Mesenchymal stem cell (in vitro differentiated cells and primary cell): ENCODE data around the gene KIF1B.

Experiments used
- DNase-seq: peaks from one replicate; pipeline ENCODE4 v3.0.0-alpha.2; 2013
- H2AFZ ChIP-seq: one replicate; pipeline ENCODE4 v1.6.1; 2013; ENCODE audit warnings: low read depth, mild to moderate bottlenecking, control low read depth, inconsistent platforms, low read length, moderate library complexity
- H2AK5ac ChIP-seq: 2 replicates; pipeline ENCODE4 v1.6.1; 2013; ENCODE audit warnings: low read length, moderate library complexity, mild to moderate bottlenecking, inconsistent platforms; ENCODE audit not compliant: severe bottlenecking
- H2BK120ac ChIP-seq: one replicate; pipeline ENCODE4 v1.6.1; 2013; ENCODE audit warnings: low read depth, mild to moderate bottlenecking, inconsistent platforms, low read length, moderate library complexity
- H2BK12ac ChIP-seq, 2 experiments: one replicate each; pipeline ENCODE4 v1.6.1; 2013; ENCODE audit warnings: inconsistent platforms in 2 of 2, low read length in 2 of 2, mild to moderate bottlenecking in 2 of 2, moderate library complexity in 2 of 2, control low read depth in 1 of 2
- H2BK15ac ChIP-seq: one replicate; pipeline ENCODE4 v1.6.1; 2013; ENCODE audit warnings: mild to moderate bottlenecking, low read depth, inconsistent platforms; ENCODE audit not compliant: poor library complexity, severe bottlenecking
- H2BK5ac ChIP-seq: 2 replicates; pipeline ENCODE4 v1.6.1; 2013; ENCODE audit warnings: low read depth, mild to moderate bottlenecking, low read length, control low read depth, inconsistent platforms; ENCODE audit not compliant: poor library complexity, severe bottlenecking
- H3K14ac ChIP-seq, 2 experiments: one replicate each; pipeline ENCODE4 v1.6.1; 2013; ENCODE audit warnings: inconsistent platforms in 2 of 2, low read length in 2 of 2, control low read depth in 1 of 2, mild to moderate bottlenecking in 1 of 2, moderate library complexity in 1 of 2
- H3K18ac ChIP-seq, 2 experiments: one replicate each; pipeline ENCODE4 v1.6.1; 2013; ENCODE audit warnings: inconsistent platforms in 2 of 2, low read length in 2 of 2, control low read depth in 1 of 2, low read depth in 1 of 2, mild to moderate bottlenecking in 1 of 2
- H3K23ac ChIP-seq, 2 experiments: one replicate each; pipeline ENCODE4 v1.6.1; 2013; ENCODE audit warnings: inconsistent platforms in 2 of 2, low read length in 2 of 2, mild to moderate bottlenecking in 2 of 2, moderate library complexity in 2 of 2, control low read depth in 1 of 2
- H3K27ac ChIP-seq: 2 replicates; pipeline ENCODE4 v1.5.1; 2013; ENCODE audit warnings: mild to moderate bottlenecking, moderate library complexity, low read length, control low read depth, inconsistent platforms; ENCODE audit not compliant: poor library complexity, severe bottlenecking
- H3K27me3 ChIP-seq, 2 experiments: 2 replicates each; pipeline versions ENCODE4 v1.6.1 to v1.7.0; 2013; ENCODE audit warnings: low read length in 2 of 2, mild to moderate bottlenecking in 2 of 2, moderate library complexity in 2 of 2, control low read depth in 1 of 2, inconsistent platforms in 1 of 2; ENCODE audit not compliant: control insufficient read depth in 1 of 2, insufficient read depth in 1 of 2
- H3K36me3 ChIP-seq, 2 experiments: 2 replicates each; pipeline versions ENCODE4 v1.6.1 to v1.7.0; 2013; ENCODE audit warnings: low read length in 2 of 2, control low read depth in 1 of 2, inconsistent platforms in 1 of 2, low read depth in 1 of 2, mild to moderate bottlenecking in 1 of 2; ENCODE audit not compliant: insufficient read depth in 2 of 2, control insufficient read depth in 1 of 2
- H3K4ac ChIP-seq, 2 experiments: one replicate each; pipeline ENCODE4 v1.6.1; 2013; ENCODE audit warnings: inconsistent platforms in 2 of 2, low read length in 2 of 2, mild to moderate bottlenecking in 2 of 2, moderate library complexity in 2 of 2, control low read depth in 1 of 2, low read depth in 1 of 2
- H3K4me1 ChIP-seq: 2 replicates; pipeline ENCODE4 v1.6.1; 2013; ENCODE audit warnings: low read depth, low read length, control low read depth; ENCODE audit not compliant: control insufficient read depth, insufficient read depth
- H3K4me2 ChIP-seq: 2 replicates; pipeline ENCODE4 v1.6.1; 2013; ENCODE audit warnings: low read length, mild to moderate bottlenecking, inconsistent platforms; ENCODE audit not compliant: poor library complexity, severe bottlenecking
- H3K4me3 ChIP-seq, 2 experiments: 2 replicates each; pipeline versions ENCODE4 v1.5.1 to v1.7.0; 2013; ENCODE audit warnings: low read length in 2 of 2, mild to moderate bottlenecking in 2 of 2, control low read depth in 1 of 2, low read depth in 1 of 2; ENCODE audit not compliant: insufficient read depth in 1 of 2
- H3K79me1 ChIP-seq: replicated peaks from 2 replicates; pipeline ENCODE4 v1.6.1; 2013; ENCODE audit warnings: mild to moderate bottlenecking, control low read depth, low read length, inconsistent platforms; ENCODE audit not compliant: poor library complexity, severe bottlenecking
- H3K9ac ChIP-seq: 2 replicates; pipeline ENCODE4 v1.7.0; 2013; ENCODE audit warnings: mild to moderate bottlenecking, low read length, moderate library complexity
- H3K9me3 ChIP-seq: 2 replicates; pipeline ENCODE4 v1.7.0; 2013; ENCODE audit warnings: mild to moderate bottlenecking, low read length; ENCODE audit not compliant: control insufficient read depth
- H4K8ac ChIP-seq: one replicate; pipeline ENCODE4 v1.6.1; 2013; ENCODE audit warnings: inconsistent platforms, mild to moderate bottlenecking, low read length, moderate library complexity
- H4K91ac ChIP-seq: one replicate; pipeline ENCODE4 v1.6.1; 2013; ENCODE audit warnings: mild to moderate bottlenecking, low read length, inconsistent platforms
- WGBS: methylation state at CpG from one replicate; pipeline ENCODE4 v1.1.7; 2013; ENCODE audit warnings: mixed read lengths; 5-methylcytosine and 5-hydroxymethylcytosine counted together

Gene KIF1B

GRCh38 chr1:10173582-10173981 is 36.8 kb upstream of the KIF1B start:
- H4K8ac ChIP-seq, result no peak overlapping the region
- H3K27ac ChIP-seq, result no peak overlapping the region
- peaks cover 27 to 62% of the 10 kb centered on the region in 2 experiments for H3K36me3 ChIP-seq
- no peak overlapping the region for H3K9ac ChIP-seq
- WGBS, result 98% methylated on average over 10 of the region's 10 CpGs
- no peak overlapping the region for H3K4ac ChIP-seq
- H2AK5ac ChIP-seq, result no peak overlapping the region
- peaks cover 6% of the 10 kb centered on the region for H3K79me1 ChIP-seq
- no peaks in the 10 kb centered on the region for H3K4me1 ChIP-seq
- H4K91ac ChIP-seq, result no peak overlapping the region
- no peak overlapping the region for H2BK120ac ChIP-seq
- no peak overlapping the region for H3K4me3 ChIP-seq
- H3K27me3 ChIP-seq, result no peaks in the 10 kb centered on the region
- no peak overlapping the region for H3K23ac ChIP-seq
- H2BK15ac ChIP-seq, result no peak overlapping the region
- H2BK5ac ChIP-seq, result no peak overlapping the region
- no peak overlapping the region for H3K18ac ChIP-seq
- DNase-seq, result no peak
- H3K14ac ChIP-seq, result no peak overlapping the region
- no peak overlapping the region for H2BK12ac ChIP-seq
- no peak overlapping the region for H2AFZ ChIP-seq
- no peaks in the 10 kb centered on the region for H3K9me3 ChIP-seq
- no peak overlapping the region for H3K4me2 ChIP-seq

GRCh38 chr1:10177876-10178275 is 32.5 kb upstream of the KIF1B start:
- no peak overlapping the region for H3K18ac ChIP-seq
- no peak overlapping the region for H3K4ac ChIP-seq
- 81% methylated on average over 5 of the region's 5 CpGs for WGBS

GRCh38 chr1:10178597-10179405 is 31.6 kb upstream of the KIF1B start:
- Histone ChIP-seq H2BK120ac (no peak overlapping the region), H3K79me1 (peaks cover 7% of the 10 kb centered on the region), H3K4me3 (no peak overlapping the region), H3K4me2 (no peak overlapping the region), H2AK5ac (no peak overlapping the region), H2BK12ac (no peak overlapping the region), H3K4ac (no peak overlapping the region), H3K9ac (peak overlapping the region; percentile 4), H3K36me3 (peaks cover 20 to 44% of the 10 kb centered on the region in 2 experiments), H3K14ac (no peak overlapping the region), H3K27ac (no peak overlapping the region), H3K23ac (no peak overlapping the region), H2BK15ac (no peak overlapping the region), H3K27me3 (no peaks in the 10 kb centered on the region), H2BK5ac (no peak overlapping the region), H2AFZ (no peak overlapping the region), H3K9me3 (no peaks in the 10 kb centered on the region), H3K18ac (no peak overlapping the region), H3K4me1 (no peaks in the 10 kb centered on the region), H4K8ac (no peak overlapping the region), H4K91ac (no peak overlapping the region)
- no peak for DNase-seq
- WGBS, result 96% methylated on average over 20 of the region's 22 CpGs

More at GRCh38 chr1:10177876-10178275, 32.5 kb upstream of the KIF1B start:
- H3K4me2 ChIP-seq, result no peak overlapping the region
- no peak overlapping the region for H2BK15ac ChIP-seq
- H2BK120ac ChIP-seq, result no peak overlapping the region
- no peak for DNase-seq
- H2BK12ac ChIP-seq, result no peak overlapping the region
- H2BK5ac ChIP-seq, result no peak overlapping the region
- no peak overlapping the region for H4K8ac ChIP-seq
- no peaks in the 10 kb centered on the region for H3K9me3 ChIP-seq
- H3K79me1 ChIP-seq, result peaks cover 7% of the 10 kb centered on the region
- H3K4me3 ChIP-seq, result no peak overlapping the region
- H3K27me3 ChIP-seq, result no peaks in the 10 kb centered on the region
- no peak overlapping the region for H2AFZ ChIP-seq
- H3K23ac ChIP-seq, result no peak overlapping the region
- H3K14ac ChIP-seq, result no peak overlapping the region
- peaks cover 25 to 51% of the 10 kb centered on the region in 2 experiments for H3K36me3 ChIP-seq
- H3K27ac ChIP-seq, result no peak overlapping the region
- H2AK5ac ChIP-seq, result no peak overlapping the region
- H3K4me1 ChIP-seq, result no peaks in the 10 kb centered on the region
- no peak overlapping the region for H3K9ac ChIP-seq
- H4K91ac ChIP-seq, result no peak overlapping the region

- Histone ChIP-seq H3K27ac (no peak overlapping the region), H3K4me1 (no peaks in the 10 kb centered on the region), H3K14ac (no peak overlapping the region), H4K8ac (no peak overlapping the region), H3K27me3 (no peaks in the 10 kb centered on the region), H3K4ac (no peak overlapping the region), H3K4me3 (no peak overlapping the region), H2AFZ (no peak overlapping the region), H3K9me3 (no peaks in the 10 kb centered on the region), H3K4me2 (no peak overlapping the region), H2BK5ac (no peak overlapping the region), H3K23ac (no peak overlapping the region), H3K79me1 (peaks cover 7% of the 10 kb centered on the region), H3K9ac (no peak overlapping the region), H2BK15ac (no peak overlapping the region), H4K91ac (no peak overlapping the region), H3K36me3 (peaks cover 21 to 44% of the 10 kb centered on the region in 2 experiments), H2AK5ac (no peak overlapping the region), H2BK120ac (no peak overlapping the region), H3K18ac (no peak overlapping the region), H2BK12ac (no peak overlapping the region)
- DNase-seq, result no peak
- WGBS, result 98% methylated on average over 21 of the region's 23 CpGs
These were observed 30.8 kb upstream of the KIF1B start for GRCh38 chr1:10179406-10180091.
